ENCODE results near the gene NBPF1.
"Not testable (repeated sequence)": the region's sequence is repeated elsewhere in the genome, so short reads cannot be mapped to it uniquely, and the experiment has no call there.

Gene NBPF1

GRCh38 chr1:16545682-16546095 lies 67.7 kb downstream of the NBPF1 start:
- peak; percentile 66 for DNase-seq (ENCODE audit: low spot score)

- not testable (repeated sequence) for DNase-seq (ENCODE audit: low spot score)
Observed at GRCh38 chr1:16540421-16540893, 72.9 kb downstream of the NBPF1 start.

- DNase-seq (ENCODE audit: low spot score) = not testable (repeated sequence)
Observed at GRCh38 chr1:16537528-16537927, 75.8 kb downstream of the NBPF1 start.

- DNase-seq (ENCODE audit: low spot score) = not testable (repeated sequence)
Observed at GRCh38 chr1:16536796-16537195, 76.6 kb downstream of the NBPF1 start.

GRCh38 chr1:16535898-16536297 lies 77.5 kb downstream of the NBPF1 start:
- not testable (repeated sequence) for DNase-seq (ENCODE audit: low spot score)

- peak; percentile 11 for DNase-seq (ENCODE audit: low spot score)
Observed at GRCh38 chr1:16535487-16535886, 77.9 kb downstream of the NBPF1 start.

GRCh38 chr1:16534829-16535456 lies 78.4 kb downstream of the NBPF1 start:
- DNase-seq (ENCODE audit: low spot score) = peak; percentile 94

- peak; percentile 37 for DNase-seq (ENCODE audit: low spot score)
Observed at GRCh38 chr1:16534239-16534828, 79.0 kb downstream of the NBPF1 start.

- not testable (repeated sequence) for DNase-seq (ENCODE audit: low spot score)
Observed at GRCh38 chr1:16532235-16532991, 81.0 kb downstream of the NBPF1 start.

- DNase-seq (ENCODE audit: low spot score) = not testable (repeated sequence)
Observed at GRCh38 chr1:16528338-16528737, 85.0 kb downstream of the NBPF1 start.

- peak; percentile 35 for DNase-seq (ENCODE audit: low spot score)
Observed at GRCh38 chr1:16525769-16526168, 87.6 kb downstream of the NBPF1 start.

- DNase-seq (ENCODE audit: low spot score) = not testable (repeated sequence)
Observed at GRCh38 chr1:16521679-16522078, 91.7 kb downstream of the NBPF1 start.

- no peak for DNase-seq (ENCODE audit: low spot score)
Observed at GRCh38 chr1:16521288-16521583, 92.1 kb downstream of the NBPF1 start.

GRCh38 chr1:16520435-16521287 lies 92.7 kb downstream of the NBPF1 start:
- peak; percentile 5 for DNase-seq (ENCODE audit: low spot score)

- not testable (repeated sequence) for DNase-seq (ENCODE audit: low spot score)
Observed at GRCh38 chr1:16519255-16519951, 94.0 kb downstream of the NBPF1 start.

- DNase-seq (ENCODE audit: low spot score) = not testable (repeated sequence)
Observed at GRCh38 chr1:16518913-16519254, 94.5 kb downstream of the NBPF1 start.

GRCh38 chr1:16516694-16517410 lies 96.5 kb downstream of the NBPF1 start:
- DNase-seq (ENCODE audit: low spot score) = not testable (repeated sequence)

- peak; percentile 76 for DNase-seq (ENCODE audit: low spot score)
Observed at GRCh38 chr1:16514107-16515055, 99.0 kb downstream of the NBPF1 start, which contains the start of gene RNU1-1. Gene RNU1-1 (minus strand): TSS chr1:16514285.

- peak; percentile 99 for DNase-seq (ENCODE audit: low spot score)
Observed at GRCh38 chr1:16513412-16514106, 99.8 kb downstream of the NBPF1 start.
